ENCODE data around the gene KCNG2. TPM values are rescaled to one million over a fixed set of nuclear protein-coding genes. Genes with fewer than 3 reads are reported as not detected.
A peak's percentile ranks its signal among the peaks of the same experiment; 100 is the strongest.

The KCNG2 gene
- total RNA-seq, 6 experiments from 2014 or later: not detected

GRCh38 chr18:79919089-79919488 is 121.4 kb downstream of the KCNG2 start:
- DNase-seq (peak in 2 of 3 donors; percentile 44 to 46), ATAC-seq (peak in 1 of 4 donors; percentile 7)
- Histone ChIP-seq H3K27ac (no peak overlapping the region), H3K4me3 (no peak overlapping the region), H3K4me1 (no peaks in the 10 kb centered on the region), H3K27me3 (no peaks in the 10 kb centered on the region), H3K9me3 (no peaks in the 10 kb centered on the region), H3K36me3 (peaks cover 0 to 45% (median 20%) of the 10 kb centered on the region in 4 donors)
- TF ChIP-seq POLR2A (IDR thresholded peaks at IDR 0.05) (no peak), CTCF (IDR thresholded peaks at IDR 0.05) (no peak)
- WGBS (ENCODE audit: insufficient coverage, low coverage, low lambda C conversion rate, missing lambda C conversion rate): 80% methylated on average over 4 of the region's 19 CpGs
- intact Hi-C loops (cut with DNase I): loop anchor here in 1 of 2 donors (10.0 kb wide), 1 partner anchor 116 kb away; the partner anchor contains the start of gene RBFA

GRCh38 chr18:79921984-79922965 is 124.5 kb downstream of the KCNG2 start:
- H3K9me3 ChIP-seq: no peaks in the 10 kb centered on the region
- TF ChIP-seq POLR2A (IDR thresholded peaks at IDR 0.05) (no peak), CTCF (IDR thresholded peaks at IDR 0.05) (no peak)
- no peak overlapping the region for H3K4me3 ChIP-seq
- H3K4me1 ChIP-seq: no peaks in the 10 kb centered on the region
- intact Hi-C loops (cut with DNase I): no loop called here
- ATAC-seq: peak in 1 of 4 donors; percentile 2
- DNase-seq: peak in 2 of 3 donors; percentile 27 to 42
- 95% methylated on average over 16 of the region's 24 CpGs for WGBS (ENCODE audit: insufficient coverage, low coverage, low lambda C conversion rate, missing lambda C conversion rate)
- H3K36me3 ChIP-seq: peaks cover 0 to 48% (median 20%) of the 10 kb centered on the region in 4 donors
- no peak overlapping the region for H3K27ac ChIP-seq
- no peaks in the 10 kb centered on the region for H3K27me3 ChIP-seq

- no peak overlapping the region for H3K27ac ChIP-seq
- intact Hi-C loops (cut with DNase I): no loop called here
- ATAC-seq (peak in 1 of 4 donors; percentile 2), DNase-seq (peak in 2 of 3 donors; percentile 35 to 37)
- TF ChIP-seq POLR2A (IDR thresholded peaks at IDR 0.05): no peak
- TF ChIP-seq CTCF (IDR thresholded peaks at IDR 0.05): no peak
- H3K4me3 ChIP-seq: no peak overlapping the region
- no peaks in the 10 kb centered on the region for H3K9me3 ChIP-seq
- 82% methylated on average over 10 of the region's 17 CpGs for WGBS (ENCODE audit: insufficient coverage, low coverage, low lambda C conversion rate, missing lambda C conversion rate)
- H3K4me1 ChIP-seq: no peaks in the 10 kb centered on the region
- no peaks in the 10 kb centered on the region for H3K27me3 ChIP-seq
- peaks cover 0 to 50% (median 21%) of the 10 kb centered on the region in 4 donors for H3K36me3 ChIP-seq
These were observed 125.3 kb downstream of the KCNG2 start for GRCh38 chr18:79922971-79923411.

- Histone ChIP-seq H3K4me1 (no peaks in the 10 kb centered on the region), H3K36me3 (peaks cover 0 to 51% (median 23%) of the 10 kb centered on the region in 4 donors), H3K4me3 (no peak overlapping the region), H3K27me3 (no peaks in the 10 kb centered on the region), H3K9me3 (no peaks in the 10 kb centered on the region), H3K27ac (no peak overlapping the region)
- no peak for ATAC-seq
- peak in 1 of 3 donors; percentile 44 for DNase-seq
- WGBS (ENCODE audit: insufficient coverage, low coverage, low lambda C conversion rate, missing lambda C conversion rate): 76% methylated on average over 10 of the region's 26 CpGs
- TF ChIP-seq CTCF (IDR thresholded peaks at IDR 0.05) (no peak), POLR2A (IDR thresholded peaks at IDR 0.05) (no peak)
- intact Hi-C loops (cut with DNase I): no loop called here
These were observed 126.3 kb downstream of the KCNG2 start for GRCh38 chr18:79923896-79924585.
